GM12878 (cell line): ENCODE data around the gene SAFB. TPM values are rescaled to one million over a fixed set of nuclear protein-coding genes. Genes with fewer than 3 reads are reported as not detected.

Experiments used
- ATAC-seq: fragments of 200-7000 bp; cut with Tn5 transposase; 3 replicates; pipeline ENCODE4 v1.9.1; 2020; ENCODE audit warnings: mild to moderate bottlenecking, moderate library complexity
- BruUV-seq: library from RNA; stranded (reverse); fragments of 400-500 nt; replicated peaks from 2 replicates; lab custom pipeline; 2021; lab: Mats Ljungman, UMichigan
- CTCF ChIA-PET: fragments of 300-600 bp; sonication (Branson Sonifier 250); formaldehyde crosslinking; extraction: SDS; loops from one replicate; lab custom pipeline; 2021; ENCODE audit warnings: inconsistent platforms; lab: Yijun Ruan, JAX
- POLR2A ChIA-PET: fragments of 350-600 bp; formaldehyde crosslinking; extraction: SDS; loops from one replicate; lab custom pipeline; 2021; ENCODE audit warnings: inconsistent platforms; lab: Charles Lee
- RAD21 ChIA-PET: fragments of 300-600 bp; sonication (Branson Sonifier 250); formaldehyde crosslinking; loops from one replicate; lab custom pipeline; 2023; ENCODE audit warnings: antibody characterized with exemption; ENCODE audit not compliant: unreplicated experiment; lab: Charles Lee
- SMC1A ChIA-PET: fragments of 300-600 bp; sonication (Branson Sonifier 250); formaldehyde crosslinking; loops from one replicate; lab custom pipeline; 2023; ENCODE audit not compliant: unreplicated experiment, uncharacterized antibody; lab: Charles Lee
- DNase-seq: peaks from one replicate; pipeline ENCODE4 v3.0.0-alpha.2; 2011; ENCODE audit warnings: low read depth, low spot score
- FAIRE-seq: peaks from 3 replicates; lab custom pipeline; 2011; peaks lifted over from hg19 to GRCh38; lab: Jason Lieb, UNC
- H2AFZ ChIP-seq: 2 replicates; pipeline ENCODE4 v1.6.0; 2011; ENCODE audit warnings: low read depth, low read length, control low read depth; ENCODE audit not compliant: control insufficient read depth
- H3K27ac ChIP-seq: 2 replicates; pipeline ENCODE4 v1.5.1; 2011; ENCODE audit warnings: control low read depth; ENCODE audit not compliant: control insufficient read depth, insufficient read depth
- H3K27me3 ChIP-seq, 2 experiments: replicated peaks in 1 of 2; 2 replicates each; pipeline versions ENCODE4 v1.6.0 to v1.6.1; 2011; ENCODE audit warnings: low read length in 1 of 2; ENCODE audit not compliant: control insufficient read depth in 2 of 2, insufficient read depth in 2 of 2
- H3K36me3 ChIP-seq, 2 experiments: 2 replicates each; pipeline ENCODE4 v1.5.1; 2011; ENCODE audit warnings: low read length in 1 of 2; ENCODE audit not compliant: control insufficient read depth in 2 of 2, insufficient read depth in 2 of 2
- H3K4me1 ChIP-seq: 2 replicates; pipeline ENCODE4 v1.6.1; 2011; ENCODE audit warnings: mild to moderate bottlenecking, low read length, moderate library complexity, mixed read lengths; ENCODE audit not compliant: control insufficient read depth, insufficient read depth
- H3K4me2 ChIP-seq: 2 replicates; pipeline ENCODE4 v1.6.0; 2011; ENCODE audit warnings: control low read depth; ENCODE audit not compliant: control insufficient read depth, insufficient read depth
- H3K4me3 ChIP-seq: fragments of 200-600 bp; sonication (generic); 2 replicates; pipeline ENCODE4 v1.5.1; 2016
- H3K79me2 ChIP-seq: 2 replicates; pipeline ENCODE4 v1.6.0; 2011; ENCODE audit warnings: low read length; ENCODE audit not compliant: control insufficient read depth, insufficient read depth
- H3K9ac ChIP-seq: 2 replicates; pipeline ENCODE4 v1.8.0; 2011; ENCODE audit warnings: low read length, control low read depth, mixed read lengths; ENCODE audit not compliant: control insufficient read depth, insufficient read depth
- H3K9me3 ChIP-seq: replicated peaks from 3 replicates; pipeline ENCODE4 v1.5.1; 2011; ENCODE audit warnings: mild to moderate bottlenecking, low read length; ENCODE audit not compliant: control insufficient read depth, insufficient read depth
- H4K20me1 ChIP-seq: 2 replicates; pipeline ENCODE4 v1.6.0; 2011; ENCODE audit not compliant: control insufficient read depth, insufficient read depth
- POLR2A ChIP-seq: IDR thresholded peaks from 2 replicates; pipeline ENCODE4 v1.6.1; 2011; ENCODE audit warnings: low read depth, mild to moderate bottlenecking, low read length
- POLR2AphosphoS5 ChIP-seq: IDR thresholded peaks from 2 replicates; pipeline ENCODE4 v1.6.1; 2011; ENCODE audit warnings: mild to moderate bottlenecking, low read length, inconsistent platforms
- SUZ12 ChIP-seq: fragments of 200-600 bp; sonication (generic); IDR thresholded peaks from one replicate; pipeline ENCODE4 v1.6.1; 2018; ENCODE audit warnings: antibody characterized with exemption, mild to moderate bottlenecking; ENCODE audit not compliant: unreplicated experiment
- USF2 ChIP-seq: IDR thresholded peaks from 2 replicates; pipeline ENCODE4 v1.6.1; 2011; ENCODE audit warnings: low read depth, low read length, improper control_type of control experiment, borderline replicate concordance
- ZNF217 ChIP-seq: fragments of 450-650 bp; IDR thresholded peaks from 2 replicates; pipeline ENCODE4 v1.6.1; 2017; ENCODE audit warnings: antibody characterized with exemption, mild to moderate bottlenecking
- WGBS: methylation state at CpG from one replicate; pipeline ENCODE4 v1.1.6; 2016; ENCODE audit warnings: low lambda C conversion rate; ENCODE audit not compliant: insufficient replicate concordance, insufficient coverage; ENCODE audit errors: missing lambda C conversion rate; 5-methylcytosine and 5-hydroxymethylcytosine counted together
- in situ Hi-C: fragments of 300-500 bp; cut with MboI; formaldehyde crosslinking; loops from 9 replicates; pipeline ENCODE4 v1.14.3; 2018; ENCODE audit warnings: mixed read lengths
- intact Hi-C: fragments of 100-400 bp; cut with micrococcal nuclease; formaldehyde crosslinking; loops from one replicate; pipeline ENCODE4 v1.14.2; 2022; ENCODE audit not compliant: unreplicated experiment
- polyA plus RNA-seq, 11 experiments: library from polyadenylated mRNA; depleted of rRNA in 4 of 11; unstranded in 6 of 11; stranded (reverse) in 5 of 11; fragments of >200 nt; fragmentation: Nextera tagmentation in 4 of 11; fragmentation: Illumina TruSeq in 1 of 11; extraction: Ambion mirVana in 4 of 11; extraction: Trizol in 1 of 11; gene quantifications; 1 replicate in 1 of 11; 2 replicates in 10 of 11; pipeline versions ENCODE4 v1.2.1 to v1.2.3, GENCODE V29; 2011 to 2016; ENCODE audit warnings: inconsistent platforms in 2 of 11, missing spikeins in 2 of 11, low read depth in 1 of 11
- total RNA-seq, 4 experiments: library from RNA; depleted of rRNA in 3 of 4; stranded (reverse); fragments of >200 nt in 3 of 4; fragmentation: Illumina TruSeq in 1 of 4; extraction: Trizol in 1 of 4; gene quantifications; 2 replicates each; pipeline versions ENCODE4 v1.2.1 to v1.2.3, GENCODE V29; 2013 to 2021
- TF ChIP-seq, protein P1 (sequence below): fragments of 450-650 bp; IDR thresholded peaks from 2 replicates; pipeline ENCODE4 v1.6.1; 2017; ENCODE audit warnings: mild to moderate bottlenecking, moderate library complexity

Gene SAFB
- total and polyA plus RNA-seq, 10 of the 15 experiments (the other 5 are each of a cell fraction or from before 2014, with no cell fraction given), result 1.6 to 131 (median 61.2) TPM

DNA sequence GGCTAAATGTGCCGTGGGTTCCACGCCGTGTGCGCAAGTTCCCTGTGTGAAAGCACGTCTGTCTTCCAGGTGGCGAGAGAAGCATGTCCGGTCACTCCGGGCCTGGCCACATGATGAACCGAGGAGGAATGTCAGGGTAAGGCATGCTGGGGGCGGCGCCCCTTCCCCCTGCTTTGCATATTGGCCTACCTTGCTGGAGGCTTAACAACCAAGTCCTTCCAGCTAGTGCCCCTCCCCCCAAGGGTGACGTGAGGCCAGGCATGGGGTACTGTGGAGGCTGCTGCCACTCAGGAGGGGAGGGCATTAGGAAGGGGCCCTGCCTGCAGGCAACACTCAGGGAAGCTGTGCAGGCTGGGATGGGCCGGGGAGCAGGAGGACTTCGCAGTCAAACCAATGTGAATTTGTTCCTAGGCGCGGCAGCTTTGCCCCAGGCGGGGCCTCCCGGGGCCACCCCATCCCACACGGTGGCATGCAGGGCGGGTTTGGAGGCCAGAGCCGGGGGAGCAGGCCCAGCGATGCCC is 44.9 kb downstream of the SAFB start:
- peaks cover 3% of the 10 kb centered on the region; the same call in 1 of the 2 replicates for H3K4me1 ChIP-seq
- in situ Hi-C loops, result no loop called here
- no peaks in the 10 kb centered on the region for H3K27me3 ChIP-seq
- no peak overlapping the region for H3K4me3 ChIP-seq
- H2AFZ ChIP-seq, result no peak overlapping the region
- H3K9ac ChIP-seq, result no peak overlapping the region
- SMC1A ChIA-PET, result no interaction called here
- DNase-seq (no peak), FAIRE-seq (no peak), ATAC-seq (no peak)
- POLR2A ChIA-PET, result no interaction called here
- TSS peak; percentile 23 for BruUV-seq
- no peaks in the 10 kb centered on the region for H3K9me3 ChIP-seq
- no peak overlapping the region for H3K4me2 ChIP-seq
- TF ChIP-seq POLR2A (peak; percentile 59), USF2 (no peak), ZNF217 (no peak), POLR2AphosphoS5 (peak; percentile 50; the same call in 1 of the 2 replicates), SUZ12 (no peak)
- TF ChIP-seq, protein P1, sequence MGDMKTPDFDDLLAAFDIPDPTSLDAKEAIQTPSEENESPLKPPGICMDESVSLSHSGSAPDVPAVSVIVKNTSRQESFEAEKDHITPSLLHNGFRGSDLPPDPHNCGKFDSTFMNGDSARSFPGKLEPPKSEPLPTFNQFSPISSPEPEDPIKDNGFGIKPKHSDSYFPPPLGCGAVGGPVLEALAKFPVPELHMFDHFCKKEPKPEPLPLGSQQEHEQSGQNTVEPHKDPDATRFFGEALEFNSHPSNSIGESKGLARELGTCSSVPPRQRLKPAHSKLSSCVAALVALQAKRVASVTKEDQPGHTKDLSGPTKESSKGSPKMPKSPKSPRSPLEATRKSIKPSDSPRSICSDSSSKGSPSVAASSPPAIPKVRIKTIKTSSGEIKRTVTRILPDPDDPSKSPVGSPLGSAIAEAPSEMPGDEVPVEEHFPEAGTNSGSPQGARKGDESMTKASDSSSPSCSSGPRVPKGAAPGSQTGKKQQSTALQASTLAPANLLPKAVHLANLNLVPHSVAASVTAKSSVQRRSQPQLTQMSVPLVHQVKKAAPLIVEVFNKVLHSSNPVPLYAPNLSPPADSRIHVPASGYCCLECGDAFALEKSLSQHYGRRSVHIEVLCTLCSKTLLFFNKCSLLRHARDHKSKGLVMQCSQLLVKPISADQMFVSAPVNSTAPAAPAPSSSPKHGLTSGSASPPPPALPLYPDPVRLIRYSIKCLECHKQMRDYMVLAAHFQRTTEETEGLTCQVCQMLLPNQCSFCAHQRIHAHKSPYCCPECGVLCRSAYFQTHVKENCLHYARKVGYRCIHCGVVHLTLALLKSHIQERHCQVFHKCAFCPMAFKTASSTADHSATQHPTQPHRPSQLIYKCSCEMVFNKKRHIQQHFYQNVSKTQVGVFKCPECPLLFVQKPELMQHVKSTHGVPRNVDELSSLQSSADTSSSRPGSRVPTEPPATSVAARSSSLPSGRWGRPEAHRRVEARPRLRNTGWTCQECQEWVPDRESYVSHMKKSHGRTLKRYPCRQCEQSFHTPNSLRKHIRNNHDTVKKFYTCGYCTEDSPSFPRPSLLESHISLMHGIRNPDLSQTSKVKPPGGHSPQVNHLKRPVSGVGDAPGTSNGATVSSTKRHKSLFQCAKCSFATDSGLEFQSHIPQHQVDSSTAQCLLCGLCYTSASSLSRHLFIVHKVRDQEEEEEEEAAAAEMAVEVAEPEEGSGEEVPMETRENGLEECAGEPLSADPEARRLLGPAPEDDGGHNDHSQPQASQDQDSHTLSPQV, result no peak
- TF ChIP-seq, all 136 proteins: peak for 2
- no peak overlapping the region for H3K27ac ChIP-seq
- no peaks in the 10 kb centered on the region for H3K79me2 ChIP-seq
- ChIA-PET CTCF (no interaction called here), RAD21 (no interaction called here)
- intact Hi-C loops, result no loop called here
- 92% methylated on average over 22 of the region's 22 CpGs for WGBS
- peaks cover 31 to 51% of the 10 kb centered on the region in 2 experiments for H3K36me3 ChIP-seq
- no peaks in the 10 kb centered on the region; the same call in 1 of the 2 replicates for H4K20me1 ChIP-seq
